ENCODE data around the gene MRPS22.

DNA sequence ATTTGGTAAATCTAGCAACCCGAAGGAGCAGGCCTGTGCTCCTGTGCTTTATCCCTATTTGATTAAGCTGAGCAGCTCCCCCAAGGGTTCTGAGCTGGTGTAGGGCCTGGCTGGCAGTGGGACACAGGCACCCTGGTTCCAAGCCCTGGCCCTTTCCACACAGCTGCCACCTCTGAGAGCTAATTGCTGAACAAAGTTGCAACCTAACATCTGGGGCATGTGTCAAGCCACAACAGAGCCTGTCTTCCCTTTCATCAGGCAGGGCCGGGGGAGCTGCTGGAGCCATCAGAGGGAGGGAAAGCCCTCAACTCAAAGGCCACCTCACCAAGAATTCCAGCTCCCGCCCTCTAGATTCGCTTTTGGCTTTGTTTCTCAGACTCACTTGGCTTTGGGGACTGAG, 17.1 kb upstream of the MRPS22 start:
- no peak for TF ChIP-seq CTCF (IDR thresholded peaks at IDR 0.05)
- TF ChIP-seq POLR2A (IDR thresholded peaks at IDR 0.05) = no peak

All from thyroid gland (tissue), 4 donors.